NCI-H2171 treated with DMSO at 0.1 percent for 48 hours (cell line): ENCODE data around the gene PARD3B.

Source experiments
- DNase-seq: peaks from one replicate; lab custom pipeline; 2025; lab: John Stamatoyannopoulos, UW

The PARD3B gene

DNA sequence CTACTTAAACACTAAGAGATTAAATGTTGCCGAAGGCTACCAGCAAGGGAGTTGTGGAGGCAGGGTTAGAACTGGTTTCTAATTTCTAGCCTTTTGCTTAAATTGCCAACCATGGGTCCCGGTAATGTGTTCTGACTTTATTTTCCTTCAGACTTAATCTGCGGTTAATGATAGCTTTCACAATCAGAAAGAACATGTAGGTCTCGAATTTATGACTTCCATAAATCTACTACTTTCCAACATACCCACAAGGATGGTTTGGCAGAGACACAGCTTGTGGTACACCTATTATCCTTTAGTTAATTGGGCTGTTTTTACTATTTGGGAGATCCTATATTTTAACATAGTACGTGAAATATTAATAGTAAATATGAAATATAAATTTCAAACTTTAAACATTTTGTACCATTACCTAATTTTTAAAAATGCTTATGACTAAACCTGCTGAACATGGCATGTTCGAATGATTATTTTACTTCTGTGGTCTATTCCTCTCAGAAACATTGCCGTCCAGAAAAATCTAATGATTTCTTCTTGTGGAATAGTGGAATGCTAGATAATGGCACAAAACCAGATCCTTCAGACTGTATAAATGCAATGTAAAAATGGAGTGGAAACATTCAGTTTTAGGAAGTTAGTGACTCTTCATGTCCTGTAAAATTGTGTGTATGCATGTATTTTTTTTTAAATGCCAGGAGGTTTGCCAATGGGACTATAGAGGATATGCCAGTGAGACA is 41.3 kb downstream of the PARD3B start:
- no peak for DNase-seq

DNA sequence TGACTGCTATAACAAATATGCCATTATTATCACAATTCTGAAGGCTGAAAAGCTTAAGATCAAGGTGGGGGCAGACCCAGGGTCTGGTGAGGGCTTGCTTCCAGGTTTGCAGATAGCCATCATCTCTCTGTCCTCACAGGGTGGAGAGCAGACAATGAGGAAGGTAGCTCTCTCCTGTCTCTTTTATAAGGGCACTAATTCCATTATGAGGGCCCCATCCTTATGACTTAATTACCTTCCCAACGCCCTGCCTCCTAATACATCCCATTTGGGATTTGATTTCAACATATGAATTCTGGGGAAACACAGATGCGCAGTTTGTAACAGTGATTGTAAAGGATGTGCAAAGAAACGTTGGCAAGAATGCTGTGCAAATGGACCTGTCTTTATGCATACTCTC is 44.8 kb downstream of the PARD3B start:
- no peak for DNase-seq

DNA sequence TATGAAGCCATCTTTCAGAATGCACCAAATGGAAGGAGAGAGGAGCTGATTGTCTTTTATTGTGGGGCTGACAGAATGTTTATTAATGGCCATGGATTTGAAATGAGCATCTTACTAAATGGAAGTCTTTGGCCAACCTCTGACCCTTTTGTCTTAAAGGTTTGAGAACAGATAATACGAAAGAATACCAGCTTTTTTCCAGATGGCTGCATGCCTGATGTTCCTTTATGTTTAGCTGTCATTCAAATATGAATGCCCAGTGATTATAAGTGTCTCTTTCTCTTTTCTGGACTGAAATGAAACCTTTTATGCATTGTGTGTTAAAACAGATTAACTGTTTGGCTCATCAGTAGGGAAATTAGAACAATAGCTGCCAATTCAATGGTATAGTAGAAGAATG is 46.0 kb downstream of the PARD3B start:
- DNase-seq = no peak

GRCh38 chr2:204604061-204604460 is 58.8 kb downstream of the PARD3B start:
- no peak for DNase-seq

GRCh38 chr2:204608237-204608939 is 63.1 kb downstream of the PARD3B start:
- no peak for DNase-seq

DNA sequence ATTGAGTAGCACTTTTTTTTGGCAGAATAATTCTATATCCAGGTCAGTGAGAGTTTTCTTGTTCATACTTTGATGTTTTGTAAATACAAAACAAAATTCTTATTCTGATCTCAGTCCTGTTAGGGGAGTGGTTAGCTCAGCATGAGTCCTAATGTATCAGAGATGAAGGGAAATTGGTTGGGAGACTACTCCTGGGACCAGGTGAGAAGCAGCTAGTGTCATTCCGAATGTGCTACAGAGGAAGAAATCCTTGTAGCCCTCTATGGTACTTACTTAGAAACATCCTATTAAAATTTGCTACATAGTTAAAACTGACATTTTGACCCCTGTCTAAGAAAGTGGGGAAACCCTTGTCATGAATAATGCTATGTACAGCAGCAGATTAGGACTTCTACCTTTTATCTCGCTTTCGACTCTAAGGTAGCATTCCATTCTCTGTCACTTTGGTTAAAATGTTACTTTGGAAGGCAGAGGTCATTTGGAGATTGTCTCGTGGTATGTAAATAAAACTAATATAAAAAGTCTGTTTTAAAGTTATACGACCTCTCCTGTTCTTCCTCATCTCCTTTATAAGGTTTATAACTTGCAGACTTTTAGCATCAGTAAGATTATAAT is 65.8 kb downstream of the PARD3B start:
- no peak for DNase-seq

DNA sequence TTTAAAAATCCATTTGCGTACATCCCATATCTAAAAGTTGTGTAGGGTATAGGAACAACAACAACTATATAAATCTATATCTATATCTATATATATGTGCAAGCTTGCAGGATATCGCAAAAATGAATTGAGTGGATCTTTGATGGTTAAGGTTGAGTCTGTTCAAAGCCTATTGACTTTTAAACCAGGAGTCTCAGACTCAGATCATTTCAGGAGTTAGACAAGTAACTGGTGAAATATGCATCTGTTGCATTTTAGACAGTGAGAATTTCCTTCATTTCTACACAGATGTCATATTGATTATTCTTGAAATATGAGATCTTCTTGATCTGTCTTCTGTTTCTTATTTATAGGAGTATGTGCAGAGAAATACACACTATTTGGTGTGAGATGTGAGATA is 66.5 kb downstream of the PARD3B start:
- DNase-seq = peak; percentile 5

DNA sequence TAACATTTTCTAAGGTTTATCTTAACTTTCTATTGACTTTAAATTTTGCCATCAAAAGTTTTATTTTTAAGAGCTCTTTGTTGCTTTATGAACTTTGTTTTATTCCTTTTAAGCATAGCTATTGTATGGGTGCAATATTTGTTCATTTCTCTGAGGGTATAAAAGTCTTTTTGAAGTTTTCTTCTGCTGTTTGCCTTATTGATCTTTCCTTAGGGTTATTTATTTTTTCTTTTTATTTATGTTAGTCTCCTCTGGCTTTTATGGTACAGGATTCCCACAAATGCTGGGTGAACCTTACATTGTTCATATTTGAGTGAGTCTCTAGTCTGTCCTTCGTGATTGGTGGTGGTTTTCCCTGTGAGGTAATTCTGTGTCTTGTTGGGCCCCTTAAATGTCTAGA is 68.4 kb downstream of the PARD3B start:
- no peak for DNase-seq

DNA sequence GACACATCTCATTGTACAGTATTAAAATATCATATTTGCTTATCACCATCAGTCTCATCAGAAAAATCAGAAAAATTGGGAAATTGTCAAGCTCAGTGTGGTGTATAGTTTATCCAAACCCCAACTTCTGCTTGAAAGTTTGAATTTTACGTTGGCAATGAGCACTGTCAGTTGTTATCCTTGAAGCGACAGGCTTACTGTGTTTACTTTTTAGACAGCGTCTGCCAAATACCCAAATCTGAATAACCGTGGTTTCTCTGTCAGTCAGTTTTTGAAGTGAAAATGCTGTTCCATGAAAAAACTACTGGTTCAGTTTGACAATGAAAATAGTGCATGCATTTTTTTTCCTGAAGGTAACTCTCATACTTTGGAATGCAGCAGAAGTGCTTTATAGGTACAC is 70.2 kb downstream of the PARD3B start:
- DNase-seq = no peak

- DNase-seq = peak; percentile 16
These were observed 79.9 kb downstream of the PARD3B start for GRCh38 chr2:204625135-204625534.

- DNase-seq = no peak
These were observed 83.8 kb downstream of the PARD3B start for GRCh38 chr2:204628926-204629712.

DNA sequence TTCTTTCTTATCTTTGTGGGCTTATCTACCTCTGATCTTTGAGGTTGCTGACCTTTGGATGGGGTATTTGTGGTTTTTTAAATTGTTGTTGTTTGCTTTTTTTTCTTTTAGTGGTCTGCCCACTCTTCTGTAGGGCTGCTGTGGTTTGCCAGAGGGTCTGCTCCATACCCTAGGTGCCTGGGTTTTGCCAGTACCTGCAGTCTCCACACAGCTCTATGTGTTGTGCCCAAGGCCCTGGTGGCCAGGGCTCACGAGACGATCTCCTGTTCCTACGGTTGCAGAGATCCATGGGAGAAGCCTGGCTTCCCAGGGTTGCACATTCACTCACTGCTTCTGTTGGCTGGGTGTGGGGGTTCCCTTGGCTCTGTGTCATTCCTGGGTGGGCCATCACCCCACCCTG is 87.1 kb downstream of the PARD3B start:
- no peak for DNase-seq

GRCh38 chr2:204634564-204634963 is 89.3 kb downstream of the PARD3B start:
- DNase-seq = no peak

DNA sequence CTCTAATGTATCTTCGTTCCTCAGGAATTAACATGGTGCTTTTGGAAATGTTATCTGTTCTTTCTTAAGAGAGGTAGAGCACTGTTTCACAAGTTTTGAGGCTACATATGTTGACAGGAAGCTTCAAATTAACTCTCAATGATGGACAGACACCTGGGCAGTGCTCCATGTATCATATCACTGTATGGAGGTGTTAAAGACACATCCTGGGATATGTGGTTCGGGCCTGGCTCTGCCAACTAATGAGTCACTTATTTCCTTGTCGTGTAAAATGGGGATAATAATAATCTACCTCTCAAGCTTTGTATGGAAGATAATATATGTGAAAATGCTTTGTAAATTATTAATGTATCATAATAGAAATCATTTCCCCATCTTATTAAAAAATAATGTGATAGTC is 90.2 kb downstream of the PARD3B start:
- DNase-seq = no peak

- peak; percentile 20 for DNase-seq
These were observed 93.4 kb downstream of the PARD3B start for GRCh38 chr2:204638471-204639194.

GRCh38 chr2:204643326-204643725 is 98.1 kb downstream of the PARD3B start:
- DNase-seq = no peak

DNA sequence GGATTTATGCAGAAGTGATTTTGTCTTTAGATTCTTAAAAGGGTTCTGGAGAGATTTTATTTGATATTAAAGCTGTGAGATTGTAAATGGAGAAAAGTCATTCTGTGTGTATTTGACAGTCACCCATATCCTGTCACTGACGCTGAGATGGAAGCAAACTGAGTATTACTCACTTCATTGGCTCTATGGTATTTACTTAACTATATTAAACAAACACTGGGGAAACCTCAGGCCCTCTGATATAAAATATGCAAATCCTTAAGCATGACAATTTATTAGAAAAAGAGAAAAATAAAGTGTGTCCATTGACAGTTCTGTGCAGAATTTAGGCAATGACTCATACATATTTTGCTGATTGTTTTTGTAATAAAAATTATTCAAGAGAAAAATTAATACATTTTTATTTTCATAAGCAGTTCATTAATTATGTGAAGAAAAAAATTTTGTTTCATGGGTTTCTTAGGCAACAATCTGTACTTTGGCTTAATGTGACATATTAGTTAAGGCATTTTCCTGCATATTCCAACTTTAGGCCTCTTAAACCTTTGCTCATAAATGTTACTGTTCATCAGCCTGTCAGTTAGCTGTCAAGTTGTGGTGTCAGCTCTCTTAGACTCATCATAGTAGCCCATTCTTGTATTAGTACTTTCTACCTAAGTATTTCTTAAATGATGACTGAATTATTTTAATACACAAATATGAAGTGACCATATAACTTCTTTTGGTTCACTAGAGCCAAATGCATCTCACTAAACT is 99.9 kb downstream of the PARD3B start:
- no peak for DNase-seq

GRCh38 chr2:204647626-204648025 is 102.4 kb downstream of the PARD3B start:
- no peak for DNase-seq

DNA sequence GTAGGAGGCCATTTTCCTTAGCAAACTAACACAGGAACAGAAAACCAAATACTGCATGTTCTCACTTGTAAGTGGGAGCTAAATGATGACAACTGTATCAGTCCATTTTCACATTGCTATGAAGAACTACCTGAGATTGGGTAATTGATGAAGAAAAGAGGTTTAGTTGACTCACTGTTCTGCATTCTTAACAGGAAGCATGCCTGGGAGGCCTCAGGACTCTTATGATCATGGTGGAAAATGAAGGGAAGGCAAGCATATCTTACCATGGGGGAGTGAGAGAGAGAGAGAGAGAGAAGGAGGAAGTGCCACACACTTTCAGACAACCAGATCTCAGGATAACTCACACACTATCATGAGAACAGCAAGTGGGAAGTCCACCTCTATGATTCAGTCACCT is 105.3 kb downstream of the PARD3B start:
- DNase-seq = no peak

DNA sequence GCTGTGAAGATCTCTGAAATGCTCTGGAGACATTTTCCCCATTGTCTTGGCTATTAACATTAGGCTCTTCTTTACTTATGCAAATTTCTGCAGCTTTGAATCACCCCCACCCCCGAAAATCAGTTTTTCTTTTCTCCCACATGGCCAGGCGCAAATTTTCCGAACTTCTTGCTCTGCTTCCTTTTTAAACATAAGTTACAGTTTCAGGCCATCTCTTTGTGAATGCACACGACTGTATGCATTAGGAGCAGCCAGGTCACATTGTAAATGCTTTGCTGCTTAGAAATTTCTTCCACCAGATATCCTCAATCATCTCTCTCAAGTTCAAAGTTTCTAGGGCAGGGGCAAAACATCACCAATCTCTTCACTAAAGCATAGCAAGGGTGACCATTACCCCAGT is 106.8 kb downstream of the PARD3B start:
- no peak for DNase-seq

GRCh38 chr2:204654669-204655068 is 109.4 kb downstream of the PARD3B start:
- DNase-seq = no peak
